A673 (cell line): ENCODE measurements around the gene JARID2. TPM values are rescaled to one million over a fixed set of nuclear protein-coding genes. Genes with fewer than 3 reads are reported as not detected.
A peak's percentile ranks its signal among the peaks of the same experiment; 100 is the strongest.

Experiments
- BruUV-seq: library from RNA; stranded (reverse); fragments of 400-500 nt; replicated peaks from 2 replicates; lab custom pipeline; 2021; lab: Mats Ljungman, UMichigan
- CTCF ChIA-PET: fragments of 300-600 bp; sonication (Branson Sonifier 250); formaldehyde crosslinking; loops from one replicate; lab custom pipeline; 2022; ENCODE audit warnings: antibody characterized with exemption; lab: Charles Lee
- POLR2A ChIA-PET: fragments of 300-600 bp; sonication (Branson Sonifier 250); formaldehyde crosslinking; loops from one replicate; lab custom pipeline; 2022; ENCODE audit warnings: antibody characterized with exemption; ENCODE audit not compliant: low non-redundant PET; lab: Charles Lee
- DNase-seq: peaks from one replicate; pipeline ENCODE4 v3.0.0-alpha.2; 2015; ENCODE audit warnings: low spot score
- H3K27ac ChIP-seq: fragments of 200-600 bp; sonication (generic); 2 replicates; pipeline ENCODE4 v1.5.1; 2016; ENCODE audit warnings: mixed run types, low read depth, mild to moderate bottlenecking, mixed read lengths, antibody characterized with exemption, low read length; ENCODE audit not compliant: poor library complexity, severe bottlenecking
- H3K27me3 ChIP-seq: fragments of 200-600 bp; sonication (generic); replicated peaks from 2 replicates; pipeline ENCODE4 v1.6.1; 2017; ENCODE audit warnings: mixed run types, low read depth, mild to moderate bottlenecking, mixed read lengths, antibody characterized with exemption, low read length; ENCODE audit not compliant: insufficient read depth, poor library complexity
- H3K36me3 ChIP-seq: fragments of 200-600 bp; sonication (generic); 2 replicates; pipeline ENCODE4 v1.6.1; 2016; ENCODE audit warnings: mixed run types, mild to moderate bottlenecking, mixed read lengths, antibody characterized with exemption, low read length; ENCODE audit not compliant: insufficient read depth, poor library complexity, severe bottlenecking
- H3K4me1 ChIP-seq: fragments of 200-600 bp; sonication (generic); 2 replicates; pipeline ENCODE4 v1.6.1; 2017; ENCODE audit warnings: mixed run types, mild to moderate bottlenecking, mixed read lengths, antibody characterized with exemption, low read length; ENCODE audit not compliant: insufficient read depth, poor library complexity, severe bottlenecking
- H3K4me3 ChIP-seq: fragments of 200-600 bp; sonication (generic); 2 replicates; pipeline ENCODE4 v1.5.1; 2016; ENCODE audit warnings: low read depth, mixed run types, mild to moderate bottlenecking, mixed read lengths, low read length; ENCODE audit not compliant: poor library complexity, severe bottlenecking
- H3K9me3 ChIP-seq: fragments of 200-600 bp; sonication (generic); 2 replicates; pipeline ENCODE4 v1.6.1; 2016; ENCODE audit warnings: mixed run types, low read depth, mild to moderate bottlenecking, mixed read lengths, antibody characterized with exemption, low read length; ENCODE audit not compliant: poor library complexity, severe bottlenecking
- CTCF ChIP-seq: fragments of 300-800, 200-600 bp; sonication (generic); conservative IDR thresholded peaks from 2 replicates; pipeline ENCODE4 v1.5.1; 2017; ENCODE audit warnings: low read depth, mild to moderate bottlenecking, antibody characterized with exemption, low read length, moderate library complexity, mixed read lengths
- EZH2 ChIP-seq: fragments of 200-600 bp; sonication (generic); IDR thresholded peaks from 2 replicates; pipeline ENCODE4 v1.6.1; 2017; ENCODE audit warnings: borderline replicate concordance, low read depth, mild to moderate bottlenecking, mixed read lengths, antibody characterized with exemption, low read length; ENCODE audit not compliant: poor library complexity, severe bottlenecking
- intact Hi-C: fragments of 100-400 bp; cut with micrococcal nuclease; formaldehyde crosslinking; loops from one replicate; pipeline ENCODE4 v1.10.0; 2022; ENCODE audit not compliant: unreplicated experiment
- total RNA-seq: library from RNA; stranded (reverse); gene quantifications from 2 replicates; pipeline ENCODE4 v1.2.3, GENCODE V29; 2021

Gene JARID2
- total RNA-seq, 1 experiment from 2014 or later: 29.4 TPM

DNA sequence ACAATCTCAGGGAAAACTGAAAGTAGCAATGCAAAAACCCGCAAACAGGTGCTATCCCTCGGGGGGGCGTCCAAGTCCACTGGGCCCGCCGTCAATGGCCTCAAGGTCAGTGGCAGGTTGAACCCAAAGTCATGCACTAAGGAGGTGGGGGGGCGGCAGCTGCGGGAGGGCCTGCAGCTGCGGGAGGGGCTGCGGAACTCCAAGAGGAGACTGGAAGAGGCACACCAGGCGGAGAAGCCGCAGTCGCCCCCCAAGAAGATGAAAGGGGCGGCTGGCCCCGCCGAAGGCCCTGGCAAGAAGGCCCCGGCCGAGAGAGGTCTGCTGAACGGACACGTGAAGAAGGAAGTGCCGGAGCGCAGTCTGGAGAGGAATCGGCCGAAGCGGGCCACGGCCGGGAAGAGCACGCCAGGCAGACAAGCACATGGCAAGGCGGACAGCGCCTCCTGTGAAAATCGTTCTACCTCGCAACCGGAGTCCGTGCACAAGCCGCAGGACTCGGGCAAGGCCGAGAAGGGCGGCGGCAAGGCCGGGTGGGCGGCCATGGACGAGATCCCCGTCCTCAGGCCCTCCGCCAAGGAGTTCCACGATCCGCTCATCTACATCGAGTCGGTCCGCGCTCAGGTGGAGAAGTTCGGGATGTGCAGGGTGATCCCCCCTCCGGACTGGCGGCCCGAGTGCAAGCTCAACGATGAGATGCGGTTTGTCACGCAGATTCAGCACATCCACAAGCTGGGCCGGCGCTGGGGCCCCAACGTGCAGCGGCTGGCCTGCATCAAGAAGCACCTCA is 250.7 kb downstream of the JARID2 start:
- Histone ChIP-seq H3K4me1 (peaks cover 26% of the 10 kb centered on the region), H3K4me3 (no peak overlapping the region), H3K27ac (no peak overlapping the region), H3K27me3 (no peaks in the 10 kb centered on the region), H3K9me3 (no peaks in the 10 kb centered on the region), H3K36me3 (peaks cover 29% of the 10 kb centered on the region)
- no peak for TF ChIP-seq CTCF
- TF ChIP-seq EZH2: no peak
- CTCF ChIA-PET: no interaction called here
- DNase-seq: no peak
- BruUV-seq: TSS peak; percentile 32
- POLR2A ChIA-PET: no interaction called here
- intact Hi-C loops: loop anchor here (10.0 kb wide), 2 partner anchors 382 to 1112 kb away; no protein-coding TSS in a partner anchor

DNA sequence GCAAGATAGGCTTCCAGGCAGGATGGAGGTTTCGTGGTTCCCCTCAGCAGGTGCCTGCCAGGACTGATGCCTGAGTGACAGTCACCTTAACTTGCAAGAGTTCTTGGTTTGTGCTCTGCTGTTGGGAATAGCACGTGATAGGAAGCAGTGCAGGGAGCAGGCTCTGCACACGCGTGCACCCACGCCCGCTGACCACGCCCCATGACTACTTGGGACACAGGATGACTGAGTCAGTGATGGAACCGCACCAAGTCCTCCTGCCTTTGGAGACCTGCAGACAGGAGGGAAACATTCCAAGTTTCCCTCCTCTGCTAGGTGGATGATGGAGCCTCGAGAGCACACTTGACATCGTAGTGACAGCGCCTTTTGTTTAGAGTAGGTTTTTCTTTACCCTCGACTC is 252.8 kb downstream of the JARID2 start:
- H3K27me3 ChIP-seq: no peaks in the 10 kb centered on the region
- no peak for TF ChIP-seq CTCF
- TF ChIP-seq EZH2: no peak
- H3K36me3 ChIP-seq: peaks cover 31% of the 10 kb centered on the region
- POLR2A ChIA-PET: no interaction called here
- CTCF ChIA-PET: no interaction called here
- intact Hi-C loops: loop anchor here (10.0 kb wide), 2 partner anchors 384 to 1114 kb away; no protein-coding TSS in a partner anchor
- no peak overlapping the region for H3K27ac ChIP-seq
- BruUV-seq: no TSS peak
- H3K9me3 ChIP-seq: no peaks in the 10 kb centered on the region
- no peak for DNase-seq
- H3K4me1 ChIP-seq: peaks cover 16% of the 10 kb centered on the region
- H3K4me3 ChIP-seq: no peak overlapping the region

DNA sequence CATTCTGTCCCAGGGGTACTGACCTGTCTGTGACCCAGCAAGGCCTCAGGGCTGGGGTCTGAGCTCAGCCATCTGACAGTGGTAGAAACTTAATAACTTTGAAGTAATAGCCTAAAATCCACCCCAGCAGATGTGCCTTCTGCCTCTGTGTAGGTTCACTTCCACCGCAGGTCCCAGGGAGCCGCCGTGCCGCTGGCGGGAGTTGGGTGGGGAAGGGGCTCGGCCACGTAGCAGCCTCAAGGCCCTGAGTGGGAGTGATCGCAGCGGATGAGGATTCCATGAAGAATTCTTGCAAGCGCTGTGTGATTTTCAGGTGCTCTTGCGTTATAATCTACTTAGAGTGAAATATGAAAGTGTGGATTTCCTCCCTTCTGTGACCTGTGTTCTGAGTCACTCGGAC is 253.3 kb downstream of the JARID2 start:
- POLR2A ChIA-PET: no interaction called here
- no TSS peak for BruUV-seq
- no peak overlapping the region for H3K4me3 ChIP-seq

More for the DNA sequence above, 253.3 kb downstream of the JARID2 start:
- intact Hi-C loops: loop anchor here (10.0 kb wide), 2 partner anchors 384 to 1114 kb away; no protein-coding TSS in a partner anchor
- Histone ChIP-seq H3K9me3 (no peaks in the 10 kb centered on the region), H3K27me3 (no peaks in the 10 kb centered on the region), H3K36me3 (peaks cover 33% of the 10 kb centered on the region), H3K27ac (no peak overlapping the region), H3K4me1 (peaks cover 15% of the 10 kb centered on the region)
- CTCF ChIA-PET: no interaction called here
- DNase-seq: no peak
- TF ChIP-seq CTCF (no peak), EZH2 (no peak)
